Endothelial cell (in vitro differentiated cells): ENCODE measurements around the gene ZNF865. TPM values are rescaled to one million over a fixed set of nuclear protein-coding genes. Genes with fewer than 3 reads are reported as not detected.

Experiments
- DNase-seq: peaks from one replicate; pipeline ENCODE4 v3.0.0; 2021; ENCODE audit warnings: low spot score
- H3K27ac Mint-ChIP-seq: one replicate; pipeline ENCODE4 v1.8.0; 2021; ENCODE audit warnings: mixed read lengths, inconsistent platforms; ENCODE audit not compliant: unreplicated experiment
- H3K27me3 Mint-ChIP-seq: one replicate; pipeline ENCODE4 v1.8.0; 2021; ENCODE audit warnings: mild to moderate bottlenecking, moderate library complexity, mixed read lengths, inconsistent platforms; ENCODE audit not compliant: unreplicated experiment
- H3K36me3 Mint-ChIP-seq: one replicate; pipeline ENCODE4 v1.8.0; 2021; ENCODE audit warnings: mild to moderate bottlenecking, low read depth, mixed read lengths, inconsistent platforms; ENCODE audit not compliant: unreplicated experiment
- H3K4me1 Mint-ChIP-seq: one replicate; pipeline ENCODE4 v1.8.0; 2021; ENCODE audit warnings: mild to moderate bottlenecking, mixed read lengths, inconsistent platforms; ENCODE audit not compliant: unreplicated experiment
- H3K4me3 Mint-ChIP-seq: one replicate; pipeline ENCODE4 v1.8.0; 2021; ENCODE audit warnings: mild to moderate bottlenecking, mixed read lengths, inconsistent platforms; ENCODE audit not compliant: unreplicated experiment
- H3K9me3 Mint-ChIP-seq: one replicate; pipeline ENCODE4 v1.8.0; 2021; ENCODE audit warnings: mixed read lengths, inconsistent platforms; ENCODE audit not compliant: unreplicated experiment
- CTCF ChIP-seq: fragments of 200-600 bp; sonication (generic); IDR thresholded peaks from one replicate; pipeline ENCODE4 v1.5.0; 2021; ENCODE audit warnings: antibody characterized with exemption; ENCODE audit not compliant: unreplicated experiment
- total RNA-seq: library from RNA; stranded (reverse); fragmentation: NEBNext Ultra II Directional; extraction: Animal tissue kit (Norgen Biotek cat#: 25700); gene quantifications from one replicate; pipeline ENCODE4 v1.2.1, GENCODE V29; 2021; ENCODE audit not compliant: unreplicated experiment

The ZNF865 gene
- total RNA-seq, 1 donor from 2014 or later = 14.5 TPM

- Mint-ChIP-seq H3K4me3 (peak overlapping the region; percentile 71), H3K36me3 (peaks cover 10% of the 10 kb centered on the region), H3K4me1 (no peaks in the 10 kb centered on the region), H3K9me3 (no peaks in the 10 kb centered on the region), H3K27ac (peak overlapping the region; percentile 64), H3K27me3 (peaks cover 13% of the 10 kb centered on the region)
- no peak for TF ChIP-seq CTCF
- DNase-seq = no peak
Measured at GRCh38 chr19:55617426-55617825, 12.0 kb downstream of the ZNF865 start.

GRCh38 chr19:55618426-55618825 is 13.0 kb downstream of the ZNF865 start:
- TF ChIP-seq CTCF = no peak
- no peaks in the 10 kb centered on the region for H3K9me3 Mint-ChIP-seq
- DNase-seq = no peak
- no peak overlapping the region for H3K27ac Mint-ChIP-seq
- peaks cover 12% of the 10 kb centered on the region for H3K27me3 Mint-ChIP-seq
- H3K4me3 Mint-ChIP-seq = no peak overlapping the region
- H3K36me3 Mint-ChIP-seq = peaks cover 13% of the 10 kb centered on the region
- H3K4me1 Mint-ChIP-seq = peaks cover 3% of the 10 kb centered on the region

GRCh38 chr19:55619286-55619685 is 13.8 kb downstream of the ZNF865 start:
- Mint-ChIP-seq H3K4me3 (no peak overlapping the region), H3K36me3 (peaks cover 17% of the 10 kb centered on the region), H3K9me3 (no peaks in the 10 kb centered on the region), H3K27ac (no peak overlapping the region), H3K4me1 (peaks cover 9% of the 10 kb centered on the region), H3K27me3 (peaks cover 17% of the 10 kb centered on the region)
- TF ChIP-seq CTCF = no peak
- DNase-seq = no peak

- no peak overlapping the region for H3K4me3 Mint-ChIP-seq
- no peak for DNase-seq
Measured at GRCh38 chr19:55620410-55621204, 15.2 kb downstream of the ZNF865 start.

More at GRCh38 chr19:55620410-55621204, 15.2 kb downstream of the ZNF865 start:
- peaks cover 16% of the 10 kb centered on the region for H3K4me1 Mint-ChIP-seq
- H3K9me3 Mint-ChIP-seq = no peaks in the 10 kb centered on the region
- no peak for TF ChIP-seq CTCF
- peaks cover 17% of the 10 kb centered on the region for H3K36me3 Mint-ChIP-seq
- no peak overlapping the region for H3K27ac Mint-ChIP-seq
- peaks cover 17% of the 10 kb centered on the region for H3K27me3 Mint-ChIP-seq
